Tongue (tissue), 2 donors: Measurements from ENCODE around the gene SHISAL1. TPM values are rescaled to one million over a fixed set of nuclear protein-coding genes. Genes with fewer than 3 reads are reported as not detected.

Experiments used
- DNase-seq: peaks from one replicate; pipeline ENCODE4 v3.0.0-alpha.2; 2015
- total RNA-seq: library from RNA; depleted of rRNA; stranded (reverse); fragments of >200 nt; gene quantifications from one replicate; pipeline ENCODE4 v1.2.3, GENCODE V29; 2014

The SHISAL1 gene
- total RNA-seq, 1 donor from 2014 or later: 11.2 TPM

GRCh38 chr22:44301039-44301438, 11.7 kb downstream of the SHISAL1 start:
- no peak for DNase-seq

- DNase-seq: no peak
These were observed 13.6 kb downstream of the SHISAL1 start for GRCh38 chr22:44299124-44299523.

- no peak for DNase-seq
These were observed 14.2 kb downstream of the SHISAL1 start for GRCh38 chr22:44298406-44299091.

GRCh38 chr22:44297470-44298061, 15.2 kb downstream of the SHISAL1 start:
- no peak for DNase-seq

- DNase-seq: no peak
These were observed 17.3 kb downstream of the SHISAL1 start for GRCh38 chr22:44295406-44295805.

GRCh38 chr22:44293876-44294275, 18.9 kb downstream of the SHISAL1 start:
- DNase-seq: no peak

- no peak for DNase-seq
These were observed 19.7 kb downstream of the SHISAL1 start for GRCh38 chr22:44293034-44293433.

- no peak for DNase-seq
These were observed 20.2 kb downstream of the SHISAL1 start for GRCh38 chr22:44292521-44292920.

GRCh38 chr22:44291674-44292360, 20.9 kb downstream of the SHISAL1 start:
- DNase-seq: no peak

- DNase-seq: no peak
These were observed 21.5 kb downstream of the SHISAL1 start for GRCh38 chr22:44291265-44291664.

GRCh38 chr22:44289414-44290171, 23.2 kb downstream of the SHISAL1 start:
- no peak for DNase-seq

GRCh38 chr22:44288913-44289312, 23.8 kb downstream of the SHISAL1 start:
- no peak for DNase-seq

GRCh38 chr22:44287741-44288140, 25.0 kb downstream of the SHISAL1 start:
- peak; percentile 62 for DNase-seq

GRCh38 chr22:44287121-44287693, 25.5 kb downstream of the SHISAL1 start:
- no peak for DNase-seq

- peak; percentile 82 for DNase-seq
These were observed 26.1 kb downstream of the SHISAL1 start for GRCh38 chr22:44286646-44287045.

- DNase-seq: no peak
These were observed 28.0 kb downstream of the SHISAL1 start for GRCh38 chr22:44284711-44285110.

GRCh38 chr22:44281768-44282637, 30.7 kb downstream of the SHISAL1 start:
- peak; percentile 82 for DNase-seq

GRCh38 chr22:44280665-44281188, 32.0 kb downstream of the SHISAL1 start:
- no peak for DNase-seq

GRCh38 chr22:44279069-44279360, 33.7 kb downstream of the SHISAL1 start:
- DNase-seq: no peak

- no peak for DNase-seq
These were observed 34.3 kb downstream of the SHISAL1 start for GRCh38 chr22:44278243-44279068.
